ENCODE measurements around the gene HK2.
"Not testable (repeated sequence)": the region's sequence is repeated elsewhere in the genome, so short reads cannot be mapped to it uniquely, and the experiment has no call there.

The HK2 gene

DNA sequence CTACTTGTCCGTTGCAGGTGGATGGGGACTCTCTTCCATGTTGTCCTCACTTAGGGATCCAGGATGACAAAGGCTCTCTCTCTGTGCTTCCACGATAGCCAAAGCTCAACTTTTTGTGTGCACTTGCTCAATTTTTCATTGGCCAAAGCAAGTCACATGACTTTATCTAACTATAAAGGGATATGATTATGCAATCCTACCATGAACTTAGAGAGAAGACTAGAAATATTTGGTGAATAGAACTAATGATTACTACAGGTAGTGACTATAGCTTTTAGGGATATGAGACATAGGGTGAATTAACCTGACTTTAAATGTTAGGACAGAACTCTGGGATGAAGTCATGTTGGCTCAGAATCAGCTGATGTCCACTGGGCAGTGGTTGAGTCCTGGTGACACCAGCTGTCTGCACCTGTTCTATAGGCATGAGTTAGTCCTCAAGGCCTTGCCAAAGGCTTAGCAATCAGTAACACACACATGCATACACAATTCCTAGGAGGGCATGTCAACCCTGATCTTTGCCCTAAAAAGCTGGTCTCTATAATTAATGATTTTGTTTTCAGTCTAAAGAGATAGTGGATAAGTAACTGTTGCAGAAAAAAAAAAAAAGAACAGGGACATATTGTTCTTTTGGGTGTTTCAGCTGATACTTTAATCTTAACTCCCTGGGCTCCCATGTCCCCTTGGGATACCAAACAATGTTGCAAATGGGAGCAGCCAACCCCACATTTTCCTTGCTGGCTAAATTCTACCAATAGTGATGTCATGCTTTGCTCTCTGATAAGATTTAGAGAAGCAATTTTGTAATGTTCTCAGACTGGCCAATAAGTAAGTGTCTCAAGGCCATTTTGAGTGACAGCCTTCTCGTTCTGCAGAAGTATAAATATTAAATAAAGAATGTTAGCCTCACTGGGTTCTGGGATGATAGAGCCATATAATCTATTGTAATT is 12.5 kb upstream of the HK2 start:
- Histone ChIP-seq H3K9me3 (ENCODE audit: control insufficient read depth, low read length) (no peaks in the 10 kb centered on the region), H3K4me3 (ENCODE audit: low read length) (no peak overlapping the region), H3K9ac (ENCODE audit: low read length) (no peak overlapping the region), H3K27me3 (ENCODE audit: control insufficient read depth, insufficient read depth, low read length) (no peaks in the 10 kb centered on the region), H3K36me3 (ENCODE audit: control insufficient read depth, insufficient read depth, low read length) (no peaks in the 10 kb centered on the region), H3K4me1 (ENCODE audit: control insufficient read depth, insufficient read depth, low read length) (peaks cover 5% of the 10 kb centered on the region)

DNA sequence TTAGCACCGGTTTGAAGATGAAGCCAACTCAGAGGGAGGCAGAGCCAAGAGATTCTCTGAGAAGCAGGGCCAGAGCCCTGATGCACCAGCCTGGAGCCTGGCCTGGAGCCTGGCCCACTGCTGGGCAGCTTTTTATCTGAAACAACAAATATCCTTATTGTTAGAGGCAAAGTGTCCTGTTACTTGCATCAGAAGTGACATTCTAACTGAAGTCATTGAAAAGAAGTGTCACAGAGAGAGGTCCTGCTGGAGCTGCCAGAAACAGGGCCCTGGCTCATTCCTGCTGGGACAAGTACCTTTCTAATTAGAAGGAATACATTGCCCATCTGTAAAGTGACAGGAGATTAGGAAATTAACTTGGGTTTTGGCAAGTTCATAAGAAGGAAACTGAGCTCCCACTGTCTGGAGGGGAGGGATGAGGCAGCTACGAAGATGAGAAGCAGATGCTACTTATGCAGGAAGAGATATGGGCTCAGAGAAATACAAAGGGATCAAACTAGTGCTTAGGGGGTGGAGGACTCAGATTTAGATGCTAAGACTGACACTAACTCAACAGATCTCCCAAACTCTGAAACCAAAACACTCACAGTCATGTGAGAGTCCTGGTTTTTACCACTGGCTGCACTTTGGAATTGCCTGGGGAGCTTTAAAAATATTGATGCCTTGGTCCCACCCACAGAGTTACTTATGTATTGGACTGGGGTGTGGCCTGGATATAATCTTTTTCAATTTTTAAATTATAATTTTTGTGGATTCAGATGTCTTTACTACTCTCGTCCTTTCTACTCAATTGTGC is 11.0 kb upstream of the HK2 start:
- no peaks in the 10 kb centered on the region for H3K36me3 ChIP-seq (ENCODE audit: control insufficient read depth, insufficient read depth, low read length)
- H3K9me3 ChIP-seq (ENCODE audit: control insufficient read depth, low read length) = no peaks in the 10 kb centered on the region
- no peak overlapping the region for H3K9ac ChIP-seq (ENCODE audit: low read length)
- H3K4me1 ChIP-seq (ENCODE audit: control insufficient read depth, insufficient read depth, low read length) = peaks cover 5% of the 10 kb centered on the region
- no peaks in the 10 kb centered on the region for H3K27me3 ChIP-seq (ENCODE audit: control insufficient read depth, insufficient read depth, low read length)
- no peak overlapping the region for H3K4me3 ChIP-seq (ENCODE audit: low read length)

DNA sequence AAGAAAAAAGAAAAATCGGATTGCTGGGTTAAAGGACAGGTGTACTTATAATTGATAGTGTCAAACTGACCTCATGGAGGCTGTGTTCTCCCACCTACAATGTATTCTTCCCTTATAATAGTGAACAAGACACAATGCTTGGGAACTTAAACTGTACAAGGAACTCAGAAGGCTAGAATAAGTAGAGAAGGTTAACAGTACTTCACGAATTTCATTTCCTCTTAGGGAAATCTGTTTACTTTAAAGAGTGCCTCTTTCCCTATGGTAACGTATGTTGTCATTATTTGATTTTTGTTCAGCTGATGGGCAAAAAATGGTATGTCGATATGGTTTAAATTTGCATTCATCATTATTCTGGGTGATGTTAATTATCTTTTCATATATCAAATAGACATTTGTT is 9.2 kb upstream of the HK2 start:
- no peak overlapping the region for H3K4me3 ChIP-seq (ENCODE audit: low read length)
- H3K9ac ChIP-seq (ENCODE audit: low read length) = no peak overlapping the region
- no peaks in the 10 kb centered on the region for H3K36me3 ChIP-seq (ENCODE audit: control insufficient read depth, insufficient read depth, low read length)
- H3K9me3 ChIP-seq (ENCODE audit: control insufficient read depth, low read length) = no peaks in the 10 kb centered on the region
- H3K4me1 ChIP-seq (ENCODE audit: control insufficient read depth, insufficient read depth, low read length) = peaks cover 5% of the 10 kb centered on the region
- no peaks in the 10 kb centered on the region for H3K27me3 ChIP-seq (ENCODE audit: control insufficient read depth, insufficient read depth, low read length)

DNA sequence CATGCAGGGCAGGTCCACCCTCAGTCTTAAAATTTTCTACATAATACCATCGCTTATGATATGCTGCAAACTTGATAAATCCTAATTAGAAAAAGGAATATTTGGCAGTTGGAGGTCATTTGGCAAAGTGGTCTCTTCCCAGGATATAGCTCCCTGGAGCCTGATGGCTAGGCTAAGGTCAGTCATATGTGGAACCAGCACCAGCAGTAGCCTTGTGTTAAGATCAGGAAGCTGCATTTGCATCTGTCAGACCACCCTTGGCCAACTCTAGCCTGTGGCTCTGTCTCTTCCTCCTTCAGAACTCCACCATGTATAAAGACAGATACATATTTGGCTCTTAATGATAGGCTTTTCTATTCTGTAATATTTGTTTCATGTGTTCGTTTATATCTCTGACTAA is 5.4 kb upstream of the HK2 start:
- Histone ChIP-seq H3K9me3 (ENCODE audit: control insufficient read depth, low read length) (no peaks in the 10 kb centered on the region), H3K9ac (ENCODE audit: low read length) (no peak overlapping the region), H3K4me1 (ENCODE audit: control insufficient read depth, insufficient read depth, low read length) (no peaks in the 10 kb centered on the region), H3K4me3 (ENCODE audit: low read length) (no peak overlapping the region), H3K36me3 (ENCODE audit: control insufficient read depth, insufficient read depth, low read length) (no peaks in the 10 kb centered on the region), H3K27me3 (ENCODE audit: control insufficient read depth, insufficient read depth, low read length) (no peaks in the 10 kb centered on the region)

DNA sequence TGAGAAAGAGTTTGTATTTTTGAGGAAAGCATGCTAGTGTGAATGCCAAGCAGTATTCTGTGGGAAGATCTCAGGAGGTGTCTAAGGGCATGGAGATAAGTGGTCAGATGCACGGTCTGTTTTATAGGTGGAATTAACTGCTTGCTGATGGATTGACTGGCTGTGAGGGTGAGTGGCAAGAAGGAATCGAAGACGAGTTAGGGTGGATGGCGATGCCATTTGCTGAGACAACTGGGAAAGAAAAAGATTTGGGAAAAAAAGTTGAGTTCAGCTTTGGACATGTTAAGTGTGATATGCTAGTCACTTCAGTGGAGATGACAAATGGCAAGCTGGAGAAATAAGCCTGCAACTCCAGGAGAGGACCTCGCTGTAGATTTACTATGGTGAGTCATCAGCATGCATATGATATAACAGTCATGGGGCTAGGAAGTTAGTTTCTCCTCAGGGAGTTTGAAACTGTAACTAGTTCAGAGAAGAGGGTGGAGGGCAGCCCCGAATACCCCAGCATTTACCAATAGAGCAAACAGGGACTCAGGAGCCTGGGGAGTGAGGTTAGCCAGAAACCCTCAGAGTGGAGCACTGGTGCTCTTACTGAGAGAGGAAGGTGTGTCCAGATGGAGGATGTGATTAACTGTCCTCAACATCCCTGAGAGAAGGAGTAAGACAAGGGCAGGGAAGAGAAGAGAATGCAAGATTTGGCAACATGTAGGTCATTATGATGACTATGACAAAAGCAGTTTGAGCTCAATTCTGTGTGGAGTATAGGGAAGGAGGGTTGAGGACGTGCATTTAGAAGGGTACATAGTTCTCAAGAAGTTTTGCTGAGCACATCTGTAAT is 2.0 kb upstream of the HK2 start:
- Histone ChIP-seq H3K9me3 (ENCODE audit: control insufficient read depth, low read length) (no peaks in the 10 kb centered on the region), H3K27me3 (ENCODE audit: control insufficient read depth, insufficient read depth, low read length) (no peaks in the 10 kb centered on the region), H3K4me3 (ENCODE audit: low read length) (no peak overlapping the region), H3K9ac (ENCODE audit: low read length) (no peak overlapping the region), H3K36me3 (ENCODE audit: control insufficient read depth, insufficient read depth, low read length) (no peaks in the 10 kb centered on the region), H3K4me1 (ENCODE audit: control insufficient read depth, insufficient read depth, low read length) (peaks cover 9% of the 10 kb centered on the region)

DNA sequence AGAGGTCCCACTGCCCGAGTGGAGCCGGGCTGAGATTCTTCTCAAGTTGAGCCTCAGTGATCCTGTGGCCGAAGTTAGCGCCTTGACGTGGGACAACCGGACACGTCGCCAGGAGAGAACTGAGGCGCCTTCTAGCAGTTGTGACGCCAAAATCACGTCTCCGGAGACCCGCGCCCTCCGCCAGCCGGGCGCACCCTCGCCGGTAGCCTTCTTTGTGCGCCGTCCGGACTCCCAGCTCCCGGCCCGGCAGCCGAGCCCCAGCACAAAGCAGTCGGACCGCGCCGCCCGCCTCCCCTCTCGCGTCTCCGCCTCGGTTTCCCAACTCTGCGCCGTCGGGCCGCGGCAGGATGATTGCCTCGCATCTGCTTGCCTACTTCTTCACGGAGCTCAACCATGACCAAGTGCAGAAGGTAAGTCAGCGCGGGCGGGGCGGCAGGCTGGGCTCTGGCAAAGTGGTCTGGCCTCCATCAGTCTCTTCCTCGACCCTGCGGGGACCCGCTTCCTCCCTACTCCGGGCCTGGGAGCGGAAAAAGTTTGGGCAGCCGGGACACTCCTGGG is 386 bp downstream of the HK2 start:
- not testable (repeated sequence) for H3K36me3 ChIP-seq (ENCODE audit: control insufficient read depth, insufficient read depth, low read length); H3K27me3 ChIP-seq (ENCODE audit: control insufficient read depth, insufficient read depth, low read length); H3K9me3 ChIP-seq (ENCODE audit: control insufficient read depth, low read length)
- peaks cover 18% of the 10 kb centered on the region for H3K4me1 ChIP-seq (ENCODE audit: control insufficient read depth, insufficient read depth, low read length)
- H3K4me3 ChIP-seq (ENCODE audit: low read length) = peak overlapping the region; percentile 23
- H3K9ac ChIP-seq (ENCODE audit: low read length) = peak overlapping the region; percentile 74

DNA sequence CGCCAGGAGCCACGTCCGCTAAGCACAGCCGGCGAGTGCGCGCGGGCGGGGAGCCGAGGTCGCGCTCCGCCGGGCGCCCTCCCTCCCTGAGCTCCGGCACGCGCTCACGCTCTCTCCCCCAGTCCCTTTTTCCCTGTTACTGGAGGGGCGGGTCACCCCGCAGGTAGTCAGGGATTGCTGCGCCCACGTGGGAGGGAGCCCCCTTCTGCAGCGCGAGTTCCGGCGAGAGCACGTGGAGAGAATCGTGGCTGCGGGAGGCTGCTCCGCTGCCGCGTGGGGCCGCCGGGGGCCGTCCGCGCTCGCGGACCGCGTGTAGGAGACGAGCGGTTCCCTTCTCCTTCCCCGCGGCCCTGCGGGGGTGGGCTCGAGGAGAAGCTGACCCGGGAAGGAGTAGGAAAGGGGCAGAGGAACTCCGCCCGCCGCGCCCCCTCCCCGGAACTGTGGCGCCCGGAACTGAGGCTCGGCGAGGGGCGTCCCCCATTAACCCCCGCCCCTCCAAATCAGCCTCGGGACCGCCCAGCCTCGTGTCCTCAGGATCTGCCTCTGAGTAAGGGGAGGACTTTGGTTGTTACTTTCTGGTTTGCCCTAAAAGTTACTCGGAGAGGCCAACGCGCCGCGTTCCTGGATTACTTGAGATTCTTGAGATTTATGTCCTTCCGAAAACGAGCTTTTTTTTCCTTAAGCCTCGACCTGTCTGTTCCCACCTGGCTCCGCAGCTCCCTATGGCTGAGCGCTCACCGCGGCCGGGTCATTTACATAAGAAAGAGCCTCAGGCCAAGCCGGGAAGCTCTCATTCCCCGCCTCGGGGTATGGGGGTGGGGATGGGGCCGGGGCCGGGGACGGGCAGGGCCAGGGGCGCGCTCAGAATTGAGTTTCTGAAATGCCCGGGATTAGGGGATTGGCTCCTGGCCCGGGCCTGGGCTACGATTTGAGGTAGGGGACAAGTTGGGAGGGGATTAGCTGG is 1.1 kb downstream of the HK2 start:
- no peaks in the 10 kb centered on the region for H3K27me3 ChIP-seq (ENCODE audit: control insufficient read depth, insufficient read depth, low read length)
- no peaks in the 10 kb centered on the region for H3K36me3 ChIP-seq (ENCODE audit: control insufficient read depth, insufficient read depth, low read length)
- H3K4me1 ChIP-seq (ENCODE audit: control insufficient read depth, insufficient read depth, low read length) = peaks cover 19% of the 10 kb centered on the region
- peak overlapping the region; percentile 23 for H3K4me3 ChIP-seq (ENCODE audit: low read length)
- H3K9me3 ChIP-seq (ENCODE audit: control insufficient read depth, low read length) = no peaks in the 10 kb centered on the region
- H3K9ac ChIP-seq (ENCODE audit: low read length) = peak overlapping the region; percentile 74

DNA sequence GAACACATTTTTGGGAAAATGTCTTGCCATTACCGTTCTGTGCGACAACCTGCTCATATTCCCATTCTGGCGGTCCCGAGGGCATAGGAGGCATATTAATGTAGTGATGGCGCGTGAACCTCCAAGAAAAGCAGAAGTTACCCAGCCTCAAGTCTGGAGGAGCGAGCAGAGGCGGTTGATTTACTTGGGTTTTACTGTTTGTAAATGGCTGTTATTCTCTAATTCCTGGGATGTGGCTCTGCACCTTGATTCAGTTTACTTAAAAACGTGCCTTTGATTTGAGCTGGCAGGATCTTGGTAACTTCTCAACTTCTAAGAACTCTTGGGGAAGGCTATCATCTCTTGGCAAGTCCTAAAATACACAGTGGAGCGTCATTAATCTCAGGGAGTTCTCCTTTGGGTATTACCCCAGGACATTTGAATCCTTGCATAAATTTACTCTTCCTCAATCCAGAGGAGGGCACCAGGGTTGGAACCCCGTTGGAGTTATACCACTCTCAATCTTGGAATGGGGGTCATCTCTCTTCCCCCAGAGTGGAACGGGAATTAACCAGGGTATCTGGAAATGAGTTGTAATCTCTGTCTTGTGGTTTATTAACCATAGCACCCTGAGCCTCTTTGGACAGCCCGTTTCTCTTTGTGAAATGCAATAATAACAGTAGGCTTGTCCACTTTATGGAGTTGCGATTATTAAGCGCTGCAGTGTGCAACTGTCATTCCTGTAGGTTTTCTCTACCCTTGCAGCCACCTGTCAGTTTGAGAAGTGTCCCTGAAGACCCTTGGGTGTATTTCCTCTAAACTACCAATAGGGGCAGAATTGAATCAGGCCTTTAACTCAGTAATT is 2.1 kb downstream of the HK2 start:
- Histone ChIP-seq H3K9me3 (ENCODE audit: control insufficient read depth, low read length) (no peaks in the 10 kb centered on the region), H3K9ac (ENCODE audit: low read length) (peak overlapping the region; percentile 74), H3K4me1 (ENCODE audit: control insufficient read depth, insufficient read depth, low read length) (peaks cover 22% of the 10 kb centered on the region), H3K27me3 (ENCODE audit: control insufficient read depth, insufficient read depth, low read length) (no peaks in the 10 kb centered on the region), H3K36me3 (ENCODE audit: control insufficient read depth, insufficient read depth, low read length) (no peaks in the 10 kb centered on the region), H3K4me3 (ENCODE audit: low read length) (peak overlapping the region; percentile 23)

DNA sequence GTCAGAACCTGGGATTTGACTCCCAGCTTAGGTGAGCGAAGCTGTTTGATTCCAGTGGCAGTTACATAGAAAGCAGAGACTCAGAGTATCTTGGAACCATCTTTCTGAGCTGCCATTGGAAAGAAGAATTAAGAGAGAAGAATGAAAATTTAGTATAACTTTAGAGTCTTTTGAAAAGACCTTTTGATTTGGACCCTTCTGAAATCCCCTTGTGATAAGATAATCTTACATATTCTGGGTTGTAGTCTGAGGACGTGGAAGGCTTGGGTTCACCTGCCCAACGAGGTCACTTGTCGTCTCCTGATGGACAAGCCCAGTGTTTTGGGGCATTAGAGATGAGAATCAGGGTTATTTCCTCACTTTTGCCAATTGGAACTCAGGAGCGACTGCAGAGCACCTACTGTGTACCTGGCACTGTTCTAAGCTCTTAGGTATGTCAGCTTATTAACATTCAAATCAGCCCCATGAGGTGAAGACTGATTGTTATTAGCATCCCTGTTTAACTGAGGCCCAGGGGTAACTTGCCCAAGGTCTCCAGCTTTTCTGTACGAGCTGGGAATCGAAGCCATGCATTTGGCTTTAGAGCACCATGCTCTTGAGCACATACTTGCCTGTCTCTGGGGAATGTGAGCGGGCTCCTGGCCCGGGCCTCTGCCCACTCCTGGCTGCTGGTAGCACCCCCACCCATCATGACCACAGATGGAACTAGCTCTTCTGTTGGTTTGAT is 2.9 kb downstream of the HK2 start:
- H3K9me3 ChIP-seq (ENCODE audit: control insufficient read depth, low read length) = no peaks in the 10 kb centered on the region
- no peak overlapping the region for H3K9ac ChIP-seq (ENCODE audit: low read length)
- peaks cover 23% of the 10 kb centered on the region for H3K4me1 ChIP-seq (ENCODE audit: control insufficient read depth, insufficient read depth, low read length)
- H3K27me3 ChIP-seq (ENCODE audit: control insufficient read depth, insufficient read depth, low read length) = no peaks in the 10 kb centered on the region
- H3K4me3 ChIP-seq (ENCODE audit: low read length) = no peak overlapping the region
- no peaks in the 10 kb centered on the region for H3K36me3 ChIP-seq (ENCODE audit: control insufficient read depth, insufficient read depth, low read length)

DNA sequence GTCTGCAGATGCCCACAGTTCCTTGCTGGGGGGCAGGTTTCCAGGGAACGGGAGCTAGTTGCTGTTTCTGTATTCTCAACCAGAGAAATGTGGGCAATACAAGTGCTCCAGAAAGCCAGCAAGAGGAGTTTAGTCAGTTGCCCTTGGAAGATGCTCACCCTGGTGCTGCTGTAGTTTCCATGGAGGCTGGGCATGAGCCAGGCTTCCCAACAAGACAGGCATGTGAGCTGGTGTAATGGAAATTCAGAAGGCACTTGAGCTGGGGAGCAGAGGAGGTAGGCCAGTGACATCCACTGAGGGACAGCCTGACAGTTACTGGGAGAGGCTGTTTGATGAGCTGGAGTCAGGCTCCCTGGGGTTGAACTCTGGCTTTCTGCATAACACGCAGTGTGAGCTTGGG is 7.7 kb downstream of the HK2 start:
- no peak overlapping the region for H3K9ac ChIP-seq (ENCODE audit: low read length)
- H3K36me3 ChIP-seq (ENCODE audit: control insufficient read depth, insufficient read depth, low read length) = no peaks in the 10 kb centered on the region
- H3K9me3 ChIP-seq (ENCODE audit: control insufficient read depth, low read length) = no peaks in the 10 kb centered on the region
- H3K4me1 ChIP-seq (ENCODE audit: control insufficient read depth, insufficient read depth, low read length) = peaks cover 55% of the 10 kb centered on the region
- H3K4me3 ChIP-seq (ENCODE audit: low read length) = no peak overlapping the region
- H3K27me3 ChIP-seq (ENCODE audit: control insufficient read depth, insufficient read depth, low read length) = no peaks in the 10 kb centered on the region

All from mucosa of stomach (tissue), 1 donor.